ENCODE measurements around the gene PROS1.
"Not testable (repeated sequence)": the region's sequence is repeated elsewhere in the genome, so short reads cannot be mapped to it uniquely, and the experiment has no call there.

PROS1 gene

DNA sequence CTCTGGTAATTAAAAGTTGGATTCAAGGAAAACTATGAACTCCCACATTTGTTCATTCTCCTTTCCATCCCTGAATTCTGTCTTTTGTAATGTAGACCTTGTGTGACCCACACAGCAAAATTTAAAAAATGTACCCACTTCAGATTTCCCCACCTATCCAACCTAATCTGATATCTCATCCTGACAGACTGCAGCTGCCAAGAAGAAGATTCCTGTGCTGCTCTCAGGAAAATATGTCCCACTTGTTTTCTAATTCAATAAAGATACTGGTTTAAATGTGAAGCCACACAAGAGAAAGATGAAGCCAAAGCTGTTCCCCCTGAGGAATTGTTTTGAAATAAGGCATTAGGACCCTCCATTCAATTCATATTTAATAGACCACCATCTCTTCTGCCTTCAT is 100.3 kb downstream of the PROS1 start:
- not testable (repeated sequence) for DNase-seq (ENCODE audit: low spot score)

DNA sequence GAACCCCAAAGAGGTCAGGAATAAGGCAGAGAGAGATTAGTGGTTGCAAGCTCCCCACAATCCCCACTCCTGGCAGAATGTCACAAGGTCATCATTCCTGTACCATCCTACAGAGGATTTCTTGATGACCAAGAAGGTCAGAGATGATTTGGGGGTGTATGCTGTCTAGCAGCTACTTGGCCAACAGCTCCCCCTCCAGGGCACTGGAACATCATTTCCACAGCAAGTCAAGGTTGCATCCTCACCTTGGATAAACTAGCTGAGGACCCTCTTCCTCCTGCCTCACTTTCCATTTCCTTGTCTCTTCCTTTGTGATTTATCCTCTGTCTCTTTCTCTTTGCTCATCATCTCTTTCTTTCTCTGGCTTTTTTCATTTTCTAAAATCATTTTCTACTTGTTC is 106.3 kb downstream of the PROS1 start:
- no peak for DNase-seq (ENCODE audit: low spot score)

GRCh38 chr3:93861017-93861416 is 112.7 kb downstream of the PROS1 start:
- no peak for DNase-seq (ENCODE audit: low spot score)

GRCh38 chr3:93855401-93855800 is 118.3 kb downstream of the PROS1 start:
- DNase-seq (ENCODE audit: low spot score), result no peak

GRCh38 chr3:93852228-93852627 is 121.5 kb downstream of the PROS1 start:
- DNase-seq (ENCODE audit: low spot score), result not testable (repeated sequence)

DNA sequence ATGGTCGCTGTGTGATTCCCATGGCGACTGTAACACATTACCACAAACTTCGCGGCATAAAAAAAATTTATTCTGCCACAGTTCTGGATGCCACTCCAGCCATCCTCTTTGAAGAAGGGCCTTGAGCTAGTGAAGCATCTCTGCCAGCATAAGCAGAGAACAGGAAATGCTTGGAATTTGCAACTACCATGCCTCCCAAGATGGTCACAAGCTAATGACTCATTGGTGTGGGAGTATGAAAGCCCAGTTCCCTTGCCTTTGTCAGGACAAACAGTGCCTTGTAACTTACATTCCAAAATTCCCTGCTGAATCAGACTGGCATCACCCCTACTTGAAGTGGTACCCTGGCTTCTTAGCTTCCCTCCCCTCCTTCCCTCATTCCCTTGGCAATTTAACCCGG is 129.7 kb downstream of the PROS1 start:
- peak; percentile 68 for DNase-seq (ENCODE audit: low spot score)

DNA sequence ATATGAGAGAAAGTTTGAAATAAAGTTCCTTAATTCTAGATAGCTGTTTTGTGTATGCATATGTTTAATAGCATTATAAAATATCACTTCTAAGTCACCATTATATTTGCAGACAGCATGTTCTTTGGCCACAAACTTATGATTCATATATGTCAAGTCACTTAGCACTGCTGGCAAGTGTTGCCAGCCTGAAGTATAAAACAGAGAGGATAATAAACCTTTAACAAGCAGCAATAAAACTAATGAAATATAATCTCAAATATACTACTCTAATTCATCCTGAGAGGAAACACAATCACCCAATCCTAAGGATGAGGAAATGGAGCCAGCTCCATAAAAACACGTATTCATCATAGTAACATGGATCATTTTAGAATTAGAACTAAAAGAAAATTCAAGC is 134.5 kb downstream of the PROS1 start:
- not testable (repeated sequence) for DNase-seq (ENCODE audit: low spot score)
